ENCODE measurements around the gene RNASEH1.

The RNASEH1 gene, protein sequence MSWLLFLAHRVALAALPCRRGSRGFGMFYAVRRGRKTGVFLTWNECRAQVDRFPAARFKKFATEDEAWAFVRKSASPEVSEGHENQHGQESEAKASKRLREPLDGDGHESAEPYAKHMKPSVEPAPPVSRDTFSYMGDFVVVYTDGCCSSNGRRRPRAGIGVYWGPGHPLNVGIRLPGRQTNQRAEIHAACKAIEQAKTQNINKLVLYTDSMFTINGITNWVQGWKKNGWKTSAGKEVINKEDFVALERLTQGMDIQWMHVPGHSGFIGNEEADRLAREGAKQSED

DNA sequence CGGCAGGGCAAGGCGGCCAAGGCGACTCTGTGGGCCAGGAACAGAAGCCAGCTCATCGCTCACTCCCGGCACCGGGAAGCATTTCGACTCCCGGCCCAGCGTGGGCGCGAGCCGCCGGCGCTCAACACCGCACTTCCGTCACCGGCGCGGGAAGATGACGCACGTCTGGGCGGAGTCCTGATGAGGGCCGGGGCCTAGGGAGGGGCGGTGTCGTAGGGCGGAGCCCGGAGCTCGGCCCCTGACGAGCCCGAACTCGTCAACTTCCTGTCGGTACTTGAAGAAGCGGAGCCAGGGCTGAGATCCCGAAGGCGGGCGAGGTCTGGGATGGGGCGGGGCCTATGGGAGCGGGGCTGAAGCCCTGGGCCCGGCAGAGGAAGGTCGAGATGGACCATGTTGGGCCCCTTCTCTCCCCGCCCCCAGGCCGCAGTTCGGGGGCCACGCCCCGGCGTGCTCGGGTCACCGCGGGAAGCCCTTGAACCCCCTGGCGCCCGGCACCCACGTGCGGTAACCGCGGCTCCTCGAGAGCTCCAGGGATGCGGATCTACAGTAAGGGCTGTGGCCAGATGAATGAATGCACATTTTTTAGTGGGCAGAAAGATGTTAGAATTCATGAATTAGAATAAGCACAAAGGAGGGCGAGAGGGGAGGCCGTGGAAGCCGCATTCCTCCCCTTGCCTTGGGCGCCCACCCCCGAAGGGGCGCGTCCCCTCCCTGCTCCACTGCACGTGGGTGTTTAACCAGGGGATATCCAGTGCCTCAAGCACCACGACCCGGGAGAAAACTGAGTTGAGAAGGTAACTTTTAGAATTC lies at the start of gene RNASEH1:
RNASEH1 (minus strand) TSS at position 129 of the 810 bp plus-strand sequence; CDS start at position 56, 73 bp downstream.
- DNase-seq (ENCODE audit: low read depth) = peak; percentile 99

DNA sequence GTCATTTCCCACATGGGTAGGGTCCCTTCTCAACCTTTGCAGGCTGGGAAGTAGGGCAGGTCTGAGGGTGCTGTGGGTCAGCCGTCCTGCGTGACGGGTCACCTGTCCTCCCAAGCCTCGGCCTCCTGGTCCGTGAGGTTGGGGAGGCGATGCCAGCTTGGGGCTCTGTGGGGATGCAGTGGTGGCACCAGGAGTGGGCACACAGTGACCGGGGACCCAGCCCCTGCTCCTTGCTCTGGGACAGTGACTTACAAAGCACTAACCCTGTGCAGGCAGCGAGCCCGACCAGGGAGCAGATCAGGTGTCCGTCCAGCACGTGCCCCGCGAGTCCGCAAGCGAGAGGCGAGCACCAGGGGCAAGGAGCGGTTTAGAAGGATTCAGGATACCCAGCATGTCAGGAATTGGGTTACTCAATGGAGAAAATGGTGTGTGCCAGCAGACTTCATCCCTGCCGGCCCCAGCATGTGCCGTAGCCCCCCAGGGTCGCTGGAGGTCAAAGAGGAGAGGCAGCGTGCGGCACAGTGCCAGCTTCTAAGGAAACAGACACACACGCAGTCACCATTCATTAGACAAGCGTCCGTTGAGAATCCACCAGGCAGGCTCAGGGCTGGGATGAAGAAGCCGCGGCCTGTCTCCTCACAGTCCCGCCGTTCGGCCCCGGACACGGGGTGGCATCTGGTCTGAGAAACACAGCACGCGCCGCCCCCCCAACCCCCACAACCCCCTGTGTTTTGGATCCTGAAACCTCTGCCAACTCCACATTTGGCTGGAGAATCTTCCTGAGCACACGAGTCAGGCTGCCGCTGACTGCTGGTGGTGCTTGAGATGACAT lies 48.5 kb upstream of the RNASEH1 start:
- DNase-seq (ENCODE audit: low read depth) = no peak

DNA sequence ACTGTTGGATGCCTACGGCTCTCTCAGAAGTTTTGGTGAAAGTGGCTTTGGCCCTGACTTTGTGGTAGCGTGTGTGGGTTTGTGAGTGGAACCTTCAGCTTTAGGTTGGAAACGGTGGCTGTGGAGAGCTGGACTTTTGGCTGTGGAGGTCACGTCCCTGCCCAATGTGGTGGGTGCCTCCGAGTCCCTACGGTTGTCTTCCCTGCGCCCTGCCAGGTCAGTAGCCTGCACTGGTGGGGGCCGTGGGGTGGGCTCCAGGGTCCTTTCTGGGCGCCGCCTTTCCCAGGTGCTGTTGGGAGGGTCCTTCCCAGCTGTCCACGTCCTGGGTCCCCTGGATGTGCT lies 47.9 kb upstream of the RNASEH1 start:
- no peak for DNase-seq (ENCODE audit: low read depth)

DNA sequence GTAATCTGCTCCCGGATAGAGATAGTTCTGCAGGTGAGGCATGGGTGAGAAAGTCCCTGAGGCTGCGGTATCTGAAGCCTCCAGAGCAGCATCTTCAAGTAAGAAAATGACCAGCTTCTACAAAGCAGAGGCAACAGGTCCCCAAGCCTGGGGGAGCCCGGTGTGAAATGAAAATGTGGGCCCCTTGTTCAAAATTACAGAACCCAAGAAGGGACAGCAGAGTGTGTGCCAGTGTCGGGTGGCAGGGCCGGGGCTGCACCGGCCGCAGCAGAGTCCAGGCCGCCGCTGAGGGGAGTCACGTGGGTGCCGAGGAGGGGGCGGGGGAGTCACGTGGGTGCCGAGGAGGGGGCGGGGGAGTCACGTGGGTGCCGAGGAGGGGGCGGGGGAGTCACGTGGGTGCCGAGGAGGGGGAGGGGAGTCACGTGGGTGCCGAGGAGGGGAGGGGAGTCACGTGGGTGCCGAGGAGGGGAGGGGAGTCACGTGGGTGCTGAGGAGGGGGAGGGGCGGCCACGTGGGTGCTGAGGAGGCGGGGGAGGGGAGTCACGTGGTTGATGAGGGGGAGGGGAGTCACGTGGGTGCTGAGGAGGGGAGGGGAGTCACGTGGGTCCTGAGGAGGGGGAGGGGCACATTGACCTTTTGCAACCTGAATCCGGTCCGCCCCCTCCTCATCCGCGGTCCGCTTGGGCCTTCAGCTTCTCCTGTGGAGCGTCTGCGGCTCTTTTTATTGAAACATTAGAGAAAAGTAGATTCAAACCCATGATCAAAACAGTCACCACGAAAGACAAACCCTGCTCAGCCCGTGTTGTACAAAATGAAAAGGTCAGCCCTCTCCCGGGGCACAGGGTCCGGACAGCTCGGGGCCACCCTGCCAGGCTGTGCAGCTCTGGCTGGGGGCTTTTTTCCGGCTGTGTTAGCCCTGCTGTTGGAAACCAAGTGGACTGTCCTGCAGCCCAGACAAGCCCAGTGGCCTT lies 47.1 kb upstream of the RNASEH1 start:
- DNase-seq (ENCODE audit: low read depth) = no peak

DNA sequence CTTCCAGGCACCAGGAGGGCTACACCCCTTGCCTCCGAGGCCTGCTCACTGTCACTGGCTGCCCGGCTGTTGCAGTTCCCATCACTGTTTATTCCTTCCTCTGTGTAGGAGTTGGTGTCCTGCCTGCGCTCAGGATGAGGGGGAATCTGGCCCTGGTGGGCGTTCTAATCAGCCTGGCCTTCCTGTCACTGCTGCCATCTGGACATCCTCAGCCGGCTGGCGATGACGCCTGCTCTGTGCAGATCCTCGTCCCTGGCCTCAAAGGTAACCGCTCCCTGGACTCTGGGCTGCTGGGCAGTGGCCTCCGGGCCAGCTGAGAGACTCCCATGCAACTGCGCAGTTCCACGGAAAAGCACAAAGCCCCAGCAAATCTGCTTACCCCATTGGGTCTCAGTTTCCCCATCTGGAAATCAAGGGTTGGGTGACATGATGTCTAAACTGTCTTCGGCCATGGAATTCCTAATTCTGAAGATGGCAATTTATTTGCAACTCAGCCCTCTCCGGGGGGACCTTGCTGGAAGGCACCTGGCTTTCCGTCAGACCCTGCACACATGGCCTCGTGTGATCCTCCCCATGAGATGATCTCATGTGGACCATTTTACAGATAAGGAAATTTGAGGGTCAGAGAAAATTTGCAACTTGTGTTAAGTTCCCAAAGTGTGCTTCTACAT lies 46.2 kb upstream of the RNASEH1 start:
- no peak for DNase-seq (ENCODE audit: low read depth)

DNA sequence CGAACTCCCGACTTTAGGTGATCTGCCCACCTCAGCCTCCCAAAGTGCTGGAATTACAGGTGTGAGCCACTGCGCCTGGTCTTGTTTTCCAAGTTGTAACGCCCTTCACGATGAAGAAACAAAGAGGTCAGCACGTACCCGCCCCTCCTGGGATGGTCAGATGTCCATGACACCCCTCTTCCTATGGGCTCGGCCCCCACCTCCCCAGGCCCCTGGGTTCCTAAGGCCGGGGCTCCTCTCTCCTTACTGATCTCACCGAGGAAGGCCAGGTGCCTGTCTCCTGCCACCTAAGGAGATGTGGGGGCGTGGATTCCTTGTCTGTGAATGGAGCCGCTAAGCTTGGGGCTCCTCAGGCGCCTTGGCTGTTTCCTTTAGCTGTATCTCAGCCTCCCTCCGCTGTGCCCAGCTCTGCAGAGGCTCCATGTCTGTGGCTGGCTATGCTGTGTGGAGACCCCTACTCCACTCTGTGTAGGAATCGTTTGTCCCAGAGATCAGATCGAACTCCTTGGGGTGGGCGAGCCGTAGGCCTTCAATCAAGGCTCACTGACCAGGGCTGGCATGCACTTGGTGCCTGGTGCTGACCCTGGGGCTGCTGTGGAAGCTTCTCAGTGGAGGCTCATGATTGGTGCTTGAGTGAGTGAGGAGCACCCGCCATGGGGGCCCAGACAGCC lies 45.5 kb upstream of the RNASEH1 start:
- DNase-seq (ENCODE audit: low read depth) = no peak

DNA sequence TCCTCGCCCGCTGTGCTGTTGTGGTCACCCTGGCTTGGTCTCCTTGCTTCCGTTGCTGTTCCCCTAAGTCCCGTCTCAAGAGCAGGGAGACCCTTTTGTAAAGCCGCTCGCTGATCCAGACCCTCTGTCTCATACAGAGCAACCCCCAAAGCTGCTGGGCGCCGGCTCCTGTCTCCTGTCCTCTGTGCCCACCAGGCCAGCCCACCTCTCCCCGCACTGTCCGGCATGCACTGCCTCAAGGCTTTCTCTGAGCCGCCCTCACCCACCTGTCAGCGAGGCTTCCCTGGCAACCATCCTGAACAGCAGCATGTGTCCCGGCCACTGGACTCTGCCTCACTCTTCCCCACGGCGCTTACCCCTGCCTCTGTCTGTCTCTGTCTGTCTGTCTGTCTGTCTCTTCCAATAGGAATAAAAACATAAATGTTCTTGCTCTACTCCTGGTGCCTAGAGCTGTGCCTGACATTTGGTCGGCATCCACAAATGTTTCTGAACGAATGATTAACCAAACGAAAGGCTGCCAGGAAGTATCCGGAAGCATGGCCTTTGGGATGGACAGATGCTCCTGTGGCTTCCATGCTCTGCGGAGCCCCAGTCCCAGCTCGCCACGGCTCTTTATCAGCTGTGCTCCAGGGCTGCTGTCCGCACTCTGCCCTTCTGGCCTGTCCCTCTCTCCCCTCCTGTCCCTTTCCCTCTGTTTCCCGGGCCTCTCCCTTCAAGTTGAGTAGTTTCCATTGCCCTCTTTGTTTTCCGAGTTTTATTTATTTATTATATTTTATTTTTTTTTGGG lies 44.6 kb upstream of the RNASEH1 start:
- DNase-seq (ENCODE audit: low read depth) = no peak

DNA sequence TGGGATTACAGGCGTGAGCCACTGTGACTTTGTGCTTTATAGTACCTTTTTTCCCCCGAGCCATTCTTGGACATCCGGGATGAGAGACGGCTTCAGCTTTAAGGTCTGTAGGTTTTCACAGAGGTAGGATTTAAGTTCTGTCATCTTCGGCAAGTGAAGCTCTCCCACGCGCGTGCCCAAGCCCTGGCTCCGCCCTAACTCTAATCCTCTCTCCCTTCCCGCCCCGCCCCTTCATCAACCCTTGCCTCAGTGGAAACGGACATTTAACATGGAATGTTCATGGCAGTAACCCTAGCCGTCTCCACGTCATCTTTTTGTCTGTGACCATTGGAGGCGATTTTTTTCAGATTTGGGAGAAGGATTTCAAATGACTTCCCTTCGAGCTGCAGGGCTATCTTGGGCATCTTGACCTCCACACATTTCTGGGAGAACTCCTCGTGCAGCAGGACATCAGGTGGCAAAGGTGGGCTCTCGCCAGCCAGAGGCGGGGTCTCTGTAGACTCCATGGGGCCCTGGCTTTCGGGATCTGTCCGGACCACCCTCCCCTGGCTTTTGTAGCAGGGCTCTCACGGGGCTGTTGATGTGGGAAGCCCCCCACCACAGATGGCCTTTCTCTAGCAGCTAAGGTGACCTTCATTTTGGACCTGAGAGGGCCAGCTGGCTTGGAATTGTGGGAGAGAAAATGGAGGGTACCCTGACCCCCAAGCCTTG lies 43.6 kb upstream of the RNASEH1 start:
- DNase-seq (ENCODE audit: low read depth) = no peak

DNA sequence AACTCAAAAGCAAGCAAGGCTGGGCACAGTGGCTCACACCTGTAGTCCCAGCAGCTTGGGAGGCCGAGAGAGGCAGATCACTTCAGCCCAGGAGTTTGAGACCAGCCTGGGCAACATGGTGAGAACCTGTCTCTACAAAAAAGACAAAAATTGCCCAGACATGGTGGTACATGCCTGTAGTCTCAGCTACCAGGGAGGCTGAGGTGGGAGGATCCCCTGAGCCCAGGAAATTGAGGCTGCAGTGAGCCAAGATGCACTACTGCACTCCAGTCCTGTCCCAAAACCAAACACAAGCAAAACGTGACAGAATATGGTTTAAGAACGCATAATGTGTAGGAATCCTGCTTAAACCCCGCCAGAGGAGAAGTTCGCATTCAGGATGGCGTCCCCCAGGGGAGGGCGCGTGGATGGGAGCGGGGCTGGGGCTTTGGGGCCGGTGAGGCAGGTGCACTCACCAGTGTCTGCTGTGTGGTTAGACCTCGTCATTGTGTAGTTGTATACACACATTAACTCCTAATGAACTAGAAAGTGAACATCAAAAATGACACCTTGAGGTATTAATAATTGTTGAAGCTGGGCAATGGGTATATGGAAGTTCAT lies 42.2 kb upstream of the RNASEH1 start:
- DNase-seq (ENCODE audit: low read depth) = no peak

DNA sequence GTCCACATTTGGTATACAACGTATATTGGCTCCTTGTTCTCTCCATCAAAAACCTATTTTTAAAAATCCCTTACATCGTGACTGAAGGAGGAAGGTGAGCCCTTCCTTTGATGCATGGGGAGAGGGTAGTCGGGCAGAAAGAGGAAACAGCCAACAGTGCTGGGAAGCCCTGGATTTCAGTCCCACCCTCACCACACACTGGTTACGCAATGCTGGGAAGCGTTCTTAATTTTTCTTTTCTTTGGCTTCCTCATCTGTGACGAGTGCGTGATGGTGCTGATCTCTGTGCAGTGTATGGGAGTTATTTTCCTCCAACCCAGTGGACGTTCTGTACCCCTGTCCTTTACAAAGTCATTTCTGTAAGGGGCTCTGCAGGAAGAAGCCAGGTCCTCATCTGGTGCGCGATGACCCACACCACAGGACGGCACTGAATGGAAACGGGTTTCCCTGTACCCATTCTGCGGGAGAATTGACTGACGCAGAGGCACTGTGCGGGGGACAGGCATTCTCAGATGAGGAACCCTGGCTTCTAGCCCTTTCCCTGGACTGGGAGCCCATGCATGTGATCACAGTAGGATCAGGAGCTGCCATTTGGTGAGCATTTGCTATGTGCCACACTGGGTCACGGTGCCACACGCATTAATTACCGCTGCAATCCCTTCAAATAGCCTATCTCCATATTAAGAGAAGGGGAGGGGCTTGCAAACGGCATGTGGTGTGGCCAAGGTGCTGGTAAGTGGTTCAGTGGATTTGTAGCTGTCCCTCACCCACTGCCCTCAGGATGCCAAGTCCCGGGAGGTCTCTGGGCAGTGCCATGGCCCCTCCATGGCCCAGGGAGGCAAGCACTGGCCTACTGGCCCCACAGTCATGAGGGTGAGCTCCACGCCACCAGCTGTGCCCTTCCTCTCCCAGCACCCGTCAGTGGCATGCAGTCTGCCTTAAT lies 41.0 kb upstream of the RNASEH1 start:
- DNase-seq (ENCODE audit: low read depth) = no peak

DNA sequence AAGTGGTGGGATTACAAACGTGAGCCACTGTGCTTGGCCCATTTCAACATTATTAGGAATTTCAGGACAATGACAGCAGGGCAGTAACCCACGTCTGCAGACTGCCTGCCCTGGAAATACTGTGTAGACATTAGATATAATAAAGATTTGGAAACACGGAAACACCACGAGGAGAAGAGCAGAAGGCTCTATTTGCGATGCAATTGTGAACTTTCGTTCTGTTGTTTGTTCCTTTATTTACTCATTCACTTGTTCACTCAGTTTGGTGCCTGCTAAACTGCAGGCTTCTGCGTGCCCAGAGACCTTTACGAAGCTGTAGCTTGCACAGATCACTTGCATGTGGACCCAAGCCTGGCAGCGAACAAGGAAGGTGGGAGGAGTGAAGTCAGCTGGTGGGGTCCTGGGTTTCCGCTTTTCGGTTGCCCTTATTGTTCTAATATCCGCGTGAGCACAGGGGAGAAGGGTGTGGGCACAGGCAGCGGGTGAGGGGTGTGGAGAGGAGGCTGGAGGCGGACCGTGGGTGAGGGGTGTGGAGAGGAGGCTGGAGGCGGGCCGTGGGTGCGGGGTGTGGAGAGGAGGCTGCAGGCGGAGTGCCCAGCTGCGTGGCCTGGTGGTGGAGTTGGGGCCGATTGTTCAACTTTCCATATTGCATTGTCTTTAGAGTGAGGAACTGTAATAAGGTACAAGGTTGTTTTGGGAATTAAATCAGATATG lies 40.2 kb upstream of the RNASEH1 start:
- no peak for DNase-seq (ENCODE audit: low read depth)

DNA sequence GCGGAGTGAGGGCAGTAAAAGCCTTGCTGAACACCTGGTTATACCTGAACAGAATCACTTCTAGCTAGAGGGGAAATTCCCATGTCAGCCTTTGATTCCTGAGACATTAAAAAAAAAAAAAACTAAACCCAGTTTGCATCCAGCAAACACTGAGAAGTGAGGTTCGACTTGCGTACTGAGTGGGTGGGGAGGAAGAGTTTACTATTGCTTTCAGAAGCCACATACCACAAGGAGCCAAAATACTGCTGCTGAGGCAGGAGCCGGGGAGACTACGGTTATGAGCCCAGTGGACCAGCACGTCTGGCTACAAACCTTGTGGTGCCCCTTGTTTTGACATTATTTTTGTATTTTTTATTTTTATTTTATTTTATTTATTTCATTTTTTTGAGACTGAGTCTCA lies 39.4 kb upstream of the RNASEH1 start:
- DNase-seq (ENCODE audit: low read depth) = no peak

DNA sequence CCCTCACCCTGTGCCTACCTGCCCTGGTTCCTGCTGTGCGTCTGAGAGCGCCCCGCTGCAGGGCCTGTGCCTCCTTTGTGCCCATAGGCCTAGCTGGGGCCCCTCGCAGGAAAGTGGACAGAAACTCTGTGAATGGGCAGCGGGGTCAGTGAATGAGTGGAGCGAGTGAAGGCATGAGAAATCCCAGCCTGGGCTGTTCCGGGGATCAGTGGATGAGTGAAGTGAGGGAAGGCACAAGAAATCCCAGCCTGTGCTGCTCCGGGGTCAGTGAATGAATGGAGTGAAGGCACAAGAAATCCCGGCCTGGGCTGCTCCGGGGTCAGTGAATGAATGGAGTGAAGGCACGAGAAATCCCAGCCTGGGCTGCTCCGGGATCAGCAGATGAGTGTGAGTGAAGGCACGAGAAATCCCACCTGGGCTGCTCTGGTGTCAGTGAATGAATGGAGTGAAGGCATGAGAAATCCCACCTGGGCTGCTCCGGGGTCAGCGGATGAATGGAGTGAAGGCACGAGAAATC lies 38.8 kb upstream of the RNASEH1 start:
- no peak for DNase-seq (ENCODE audit: low read depth)

DNA sequence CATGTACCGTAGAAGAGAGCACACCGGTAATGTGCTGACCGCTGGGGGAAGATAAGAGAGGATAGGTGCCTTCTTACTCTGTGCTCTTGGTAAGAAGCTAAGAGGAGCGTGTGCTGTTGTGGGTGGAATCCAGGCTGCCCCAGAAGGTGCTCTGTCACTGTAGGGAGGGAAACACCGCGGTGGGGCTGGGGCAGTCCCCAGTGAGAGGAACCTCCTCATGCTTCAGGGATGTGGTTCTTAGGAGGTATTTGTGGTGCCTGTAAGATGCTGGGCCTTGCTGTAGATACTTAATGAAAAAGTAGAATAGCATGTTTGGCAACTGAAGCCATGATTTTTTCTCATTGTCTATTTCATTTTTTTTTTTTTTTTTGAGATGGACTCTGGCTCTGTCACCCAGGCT lies 37.9 kb upstream of the RNASEH1 start:
- peak; percentile 20 for DNase-seq (ENCODE audit: low read depth)

DNA sequence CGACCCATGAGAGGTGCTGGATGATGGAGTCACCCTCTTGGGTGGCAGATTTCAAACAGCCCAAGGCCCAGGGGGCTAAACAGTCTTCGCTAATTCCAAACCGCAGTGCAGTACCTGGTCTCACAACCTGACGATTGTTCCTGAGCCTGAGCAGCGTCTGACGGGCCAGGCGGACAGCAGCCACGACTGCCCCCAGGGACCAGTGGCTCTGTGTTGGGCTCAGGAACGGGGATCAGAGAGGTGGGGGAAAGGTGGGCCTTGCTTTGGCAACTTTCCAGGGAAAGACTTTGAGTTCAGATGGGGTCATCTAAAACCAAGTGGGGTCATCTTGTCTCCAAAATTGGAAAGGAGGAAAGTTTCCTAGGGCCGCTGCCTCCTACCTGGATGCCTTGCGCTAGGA lies 37.3 kb upstream of the RNASEH1 start:
- no peak for DNase-seq (ENCODE audit: low read depth)

DNA sequence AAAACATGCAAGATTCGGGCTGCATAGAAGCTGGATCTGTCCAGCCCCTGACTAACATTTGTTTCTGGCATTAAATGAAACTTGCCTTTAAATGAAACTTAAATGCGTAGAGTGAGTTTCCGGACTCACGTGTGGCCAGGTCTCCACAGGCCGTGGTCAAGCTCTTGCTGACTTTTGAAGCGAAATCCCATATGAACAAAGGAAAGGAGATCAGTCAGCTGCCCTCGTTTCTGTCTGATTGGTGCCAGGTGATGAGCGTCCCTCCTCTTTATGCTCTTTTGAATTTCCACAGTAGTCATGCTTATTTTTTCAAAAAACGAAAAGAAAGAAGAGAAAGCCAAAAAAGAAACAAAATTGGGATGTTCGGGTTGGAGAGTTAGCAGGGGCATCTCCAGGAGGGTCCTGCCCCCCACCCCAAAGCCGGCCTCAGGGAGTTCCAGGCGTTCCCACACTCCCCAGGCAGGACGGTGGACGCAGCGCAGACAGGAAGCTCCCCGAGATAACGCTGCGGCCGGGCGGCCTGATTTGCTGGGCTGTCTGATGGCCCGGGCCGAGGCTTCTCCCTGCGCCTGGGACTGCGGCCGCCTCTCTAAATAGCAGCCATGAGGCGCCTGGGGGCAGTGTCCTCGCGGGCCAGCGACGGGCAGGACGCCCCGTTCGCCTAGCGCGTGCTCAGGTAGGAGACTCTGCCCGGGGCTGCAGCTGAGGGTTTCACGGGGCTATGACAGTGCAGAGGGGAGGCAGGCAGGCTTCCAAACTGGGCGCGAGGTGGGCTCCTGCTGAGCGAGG lies 36.6 kb upstream of the RNASEH1 start, which contains the start of gene COLEC11:
COLEC11 (plus strand) TSS at position 620 of the 789 bp plus-strand sequence. CDS start 9,229 bp downstream, outside the sequence.
- DNase-seq (ENCODE audit: low read depth) = no peak
